Measurements from ENCODE around the gene HPN.
"Not testable (repeated sequence)": the region's sequence is repeated elsewhere in the genome, so short reads cannot be mapped to it uniquely, and the experiment has no call there.

HPN gene

DNA sequence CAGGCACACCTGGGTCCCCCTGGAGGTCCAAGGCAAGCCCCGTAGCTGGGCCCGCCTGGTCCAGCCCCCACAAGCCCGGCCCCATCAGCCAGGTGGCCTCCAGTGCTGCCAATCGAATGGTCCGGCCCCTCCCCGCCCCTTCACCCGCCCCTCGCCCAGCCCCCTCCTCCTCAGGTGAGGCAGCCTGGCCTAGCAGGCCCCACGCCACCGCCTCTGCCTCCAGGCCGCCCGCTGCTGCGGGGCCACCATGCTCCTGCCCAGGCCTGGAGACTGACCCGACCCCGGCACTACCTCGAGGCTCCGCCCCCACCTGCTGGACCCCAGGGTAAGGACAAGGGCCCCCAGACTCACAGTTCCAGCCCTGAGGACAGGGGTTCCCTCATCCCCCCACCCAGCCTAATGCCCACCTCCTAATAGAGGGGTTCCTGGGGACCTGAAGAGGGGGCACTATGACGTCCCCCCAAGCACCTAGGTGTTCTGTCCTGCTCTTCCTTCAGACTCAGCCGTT is at the start of gene HPN:
Gene HPN (plus strand): TSS at position 174 of the 508 bp plus-strand sequence. CDS start 786 bp downstream, outside the sequence.
- DNase-seq, result no peak

- DNase-seq, result not testable (repeated sequence)
Measured at GRCh38 chr19:34992582-34992981, 48.9 kb upstream of the HPN start.

DNA sequence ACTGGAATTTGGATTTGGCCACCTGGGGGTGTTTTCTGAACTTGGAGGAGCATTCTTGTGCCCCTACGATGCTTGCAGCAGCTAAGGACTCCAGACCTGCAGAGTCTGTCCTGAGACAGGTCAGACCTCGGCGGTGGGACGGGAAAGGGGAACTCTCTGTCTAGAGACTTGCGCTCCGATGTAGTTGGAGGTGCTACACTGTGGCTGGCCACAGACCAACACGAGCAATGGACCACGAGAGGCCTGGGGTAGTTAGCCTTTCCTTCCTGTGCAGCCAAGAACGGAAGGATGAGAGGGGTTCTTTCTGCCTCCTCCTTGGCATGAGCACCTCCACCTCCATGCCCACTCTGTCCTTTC is 47.3 kb upstream of the HPN start:
- DNase-seq, result no peak

GRCh38 chr19:34994643-34995541 is 46.6 kb upstream of the HPN start:
- no peak for DNase-seq

DNA sequence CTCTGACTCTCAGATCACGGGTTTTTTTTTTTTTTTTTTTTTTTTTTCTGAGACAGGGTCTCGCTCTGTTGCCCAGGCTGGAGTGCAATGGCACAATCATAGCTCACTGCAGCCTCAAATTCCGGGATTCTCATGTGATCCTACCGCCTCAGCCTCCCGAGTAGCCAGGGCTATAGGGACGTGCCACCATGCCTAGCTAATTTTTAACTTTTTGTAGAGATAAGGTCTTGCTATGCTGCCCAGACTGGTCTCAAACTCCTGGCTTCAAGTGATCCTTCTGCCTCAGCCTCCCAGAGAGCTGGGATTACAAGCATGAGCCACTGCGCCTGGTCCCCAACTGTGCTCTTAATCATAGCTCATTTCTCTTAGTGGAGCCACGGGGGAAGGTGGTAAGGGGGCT is 46.0 kb upstream of the HPN start:
- DNase-seq, result no peak

- DNase-seq, result no peak
Measured at GRCh38 chr19:34997071-34997617, 44.4 kb upstream of the HPN start.

DNA sequence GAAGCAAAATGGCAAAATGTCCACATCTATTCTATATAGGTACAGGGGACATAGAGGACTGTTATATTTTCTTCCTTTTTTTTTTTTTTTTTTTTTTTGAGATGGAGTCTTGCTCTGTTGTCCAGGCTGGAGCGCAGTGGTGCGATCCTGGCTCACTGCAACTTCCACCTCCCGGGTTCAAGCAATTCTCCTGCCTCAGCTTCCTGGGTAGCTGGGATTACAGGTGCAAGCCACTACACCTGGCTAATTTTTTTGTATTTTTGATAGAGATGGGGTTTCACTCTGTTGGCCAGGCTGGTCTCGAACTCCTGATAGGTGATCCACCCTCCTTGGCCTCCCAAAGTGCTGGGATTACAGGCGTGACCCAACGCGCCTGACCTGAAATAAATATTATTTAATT is 43.3 kb upstream of the HPN start:
- DNase-seq, result not testable (repeated sequence)

DNA sequence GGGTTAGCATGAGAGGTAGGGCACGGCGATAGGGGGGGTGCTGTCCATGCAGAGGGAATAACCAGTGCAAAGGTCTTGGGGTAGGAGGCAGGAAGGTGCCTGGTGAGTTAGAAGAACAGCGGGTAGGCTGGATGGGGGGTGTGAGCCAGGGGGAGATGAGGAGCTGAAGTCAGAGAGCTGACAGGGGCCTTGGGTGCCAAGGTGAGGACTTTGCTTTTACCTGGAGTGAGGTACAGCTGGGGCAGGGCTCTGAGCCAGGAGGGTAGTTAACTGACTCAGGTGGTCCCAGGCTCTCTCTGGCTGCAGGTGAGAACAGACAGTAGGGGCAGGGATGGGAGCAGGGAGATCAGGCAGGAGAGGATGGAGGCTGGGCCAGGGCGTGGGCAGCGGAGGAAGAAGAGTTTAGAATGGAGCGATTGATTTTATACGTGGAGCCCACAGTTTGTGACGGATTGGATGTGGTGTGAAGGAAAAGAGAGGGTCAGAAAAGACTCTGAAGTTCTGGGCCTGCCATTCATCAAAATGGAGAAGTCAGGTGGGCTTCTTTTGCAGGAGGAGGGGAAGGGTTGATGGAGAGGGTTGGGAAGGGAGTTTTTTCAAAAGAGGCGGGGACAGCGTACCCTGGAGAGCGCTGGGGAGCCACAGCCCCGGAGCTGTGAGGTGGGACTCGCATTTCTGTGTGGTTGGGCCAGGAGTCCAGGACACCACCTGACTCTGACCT is 42.6 kb upstream of the HPN start:
- DNase-seq, result no peak

DNA sequence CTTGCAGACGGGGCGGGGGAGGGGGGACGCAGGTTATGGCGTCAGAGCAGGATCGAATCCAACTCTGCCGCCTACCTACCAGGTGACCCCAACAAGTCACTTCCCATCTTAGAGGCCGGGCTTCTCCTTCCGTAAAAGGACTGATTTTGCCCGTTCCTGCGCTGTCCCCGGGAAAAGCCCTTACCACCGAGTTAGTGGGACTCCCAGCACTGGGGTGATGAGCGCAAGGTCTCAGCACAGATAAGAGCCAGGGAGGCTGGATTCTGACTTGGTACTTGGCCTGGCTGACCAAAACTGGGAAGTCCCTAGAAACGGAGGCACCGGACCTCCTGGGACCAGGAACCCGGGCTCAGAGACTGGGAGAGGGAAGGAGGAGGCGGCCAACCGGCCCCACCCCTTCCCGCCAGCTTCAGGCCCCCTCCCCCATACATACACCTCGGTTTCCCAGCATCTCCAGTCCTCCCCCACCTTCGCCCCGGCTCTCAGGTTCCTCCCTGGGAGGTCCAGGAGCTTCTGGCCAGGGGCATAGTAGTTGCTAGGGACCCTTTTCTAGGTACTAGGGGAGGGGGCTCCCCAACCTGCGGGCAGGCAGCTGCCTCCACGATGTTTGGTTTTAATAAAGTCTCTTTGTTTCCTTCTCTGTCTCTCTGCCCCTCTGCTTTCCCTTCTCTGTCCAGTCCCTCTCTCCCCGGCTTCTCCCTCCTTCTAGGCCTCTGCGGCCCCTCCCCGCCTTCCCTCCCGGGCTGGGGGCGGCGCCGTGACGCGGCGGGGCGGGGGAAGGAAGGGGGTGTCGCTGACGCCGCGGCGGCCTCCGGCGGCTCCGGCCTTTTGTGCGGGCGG is 41.8 kb upstream of the HPN start, which contains the start of gene GRAMD1A:
Gene GRAMD1A (plus strand): TSS at position 826 of the 840 bp plus-strand sequence. CDS start 156 bp downstream, outside the sequence.
- peak; percentile 85 for DNase-seq

DNA sequence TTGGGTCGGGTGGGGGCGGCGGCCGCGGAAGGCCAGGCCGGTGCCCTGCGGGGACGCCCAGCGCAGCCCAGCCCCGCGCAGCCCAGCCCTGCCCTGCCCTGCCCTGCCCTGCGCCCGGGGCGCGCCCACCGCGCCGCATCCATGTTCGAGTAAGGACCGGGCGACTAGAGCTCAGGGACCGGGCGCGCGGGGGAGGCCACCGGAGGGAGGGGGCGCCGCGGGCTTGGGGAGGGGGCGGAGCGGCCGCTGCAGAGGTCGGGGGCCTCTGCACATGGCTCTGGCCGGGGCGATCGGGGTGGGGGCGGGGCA is 41.2 kb upstream of the HPN start:
- no peak for DNase-seq

- DNase-seq, result peak; percentile 69
Measured at GRCh38 chr19:35000647-35001501, 40.6 kb upstream of the HPN start.

GRCh38 chr19:35002037-35002535 is 39.4 kb upstream of the HPN start:
- DNase-seq, result no peak

- no peak for DNase-seq
Measured at GRCh38 chr19:35004517-35005255, 36.8 kb upstream of the HPN start.

DNA sequence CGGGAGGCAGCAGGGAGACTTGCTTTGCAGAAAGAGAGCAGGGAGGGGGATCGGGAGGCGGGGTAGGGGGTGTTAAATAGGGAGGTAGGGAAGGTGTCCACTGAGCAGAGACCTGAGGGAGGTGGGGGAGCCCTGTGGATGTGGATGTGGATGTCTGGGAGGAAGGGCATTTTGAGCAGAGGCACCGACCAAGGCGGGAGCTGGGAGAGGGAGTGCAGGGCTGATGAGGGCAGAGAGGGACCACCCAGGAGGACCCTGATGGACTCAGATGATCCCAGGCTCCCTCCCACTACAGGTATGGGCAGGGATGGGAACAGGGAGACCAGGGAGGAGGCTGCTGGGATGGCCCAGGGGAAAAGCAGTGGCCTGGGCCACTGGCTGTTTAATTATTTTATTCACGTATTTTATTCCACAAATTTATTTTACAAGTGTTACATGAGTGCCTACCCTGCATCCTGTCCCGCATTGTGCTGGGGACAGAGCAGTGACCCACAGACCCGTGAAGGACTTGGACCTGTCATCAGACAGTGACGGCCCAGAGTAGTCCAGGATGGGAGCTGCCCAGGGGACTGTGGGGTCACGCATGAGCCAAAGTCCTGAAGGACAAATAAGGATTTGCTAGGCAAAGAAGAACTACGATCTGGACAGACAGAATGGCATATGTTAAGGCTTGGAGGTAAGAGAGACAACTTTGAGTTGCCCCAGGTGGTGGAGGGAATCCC is 36.1 kb upstream of the HPN start:
- no peak for DNase-seq

DNA sequence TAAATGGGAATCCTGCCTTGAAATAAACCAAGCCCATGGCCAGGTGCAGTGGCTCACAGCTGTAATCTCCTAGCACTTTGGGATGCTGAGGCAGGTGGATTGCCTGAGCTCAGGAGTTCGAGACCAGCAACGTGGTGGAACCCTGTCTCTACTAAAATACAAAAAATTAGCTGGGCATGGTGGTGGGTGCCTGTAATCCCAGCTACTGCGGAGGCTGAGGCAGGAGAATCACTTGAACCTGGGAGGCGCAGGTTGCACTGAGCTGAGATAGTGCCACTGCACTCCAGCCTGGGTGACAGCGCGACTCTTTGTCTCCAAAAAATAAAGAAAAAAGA is 35.5 kb upstream of the HPN start:
- DNase-seq, result not testable (repeated sequence)

DNA sequence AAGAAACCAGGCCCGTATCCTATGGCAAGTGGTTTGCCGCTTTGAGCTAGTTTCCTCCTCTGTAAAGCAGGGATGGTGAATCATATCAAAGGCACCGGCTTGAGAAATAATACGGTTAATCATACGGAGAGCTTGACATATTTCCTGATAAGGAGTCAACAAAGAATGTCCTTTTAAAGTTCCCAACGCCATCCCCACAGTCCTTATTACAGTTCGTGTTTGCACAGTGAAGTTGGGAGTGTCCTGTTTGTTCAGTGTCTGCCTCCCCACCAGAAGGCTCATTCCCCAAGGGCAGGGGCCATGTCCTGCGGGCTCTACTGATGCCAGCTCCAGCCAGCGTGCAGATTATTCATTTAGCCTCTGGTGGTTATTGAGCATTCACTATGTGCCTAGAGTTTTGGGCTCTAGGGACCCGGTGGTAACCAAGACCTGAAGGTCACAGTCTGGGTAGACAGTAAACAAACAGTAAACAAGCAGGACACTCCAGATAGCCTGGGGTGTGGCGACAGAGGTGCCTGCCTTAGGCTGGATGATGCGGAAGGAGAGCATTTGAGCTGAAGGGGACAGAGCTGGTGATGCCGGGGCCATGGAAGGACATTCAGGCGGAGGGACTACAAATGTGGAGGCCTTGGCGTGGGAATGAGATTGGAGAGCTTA is 35.1 kb upstream of the HPN start:
- no peak for DNase-seq

- no peak for DNase-seq
Measured at GRCh38 chr19:35006999-35007365, 34.5 kb upstream of the HPN start.

DNA sequence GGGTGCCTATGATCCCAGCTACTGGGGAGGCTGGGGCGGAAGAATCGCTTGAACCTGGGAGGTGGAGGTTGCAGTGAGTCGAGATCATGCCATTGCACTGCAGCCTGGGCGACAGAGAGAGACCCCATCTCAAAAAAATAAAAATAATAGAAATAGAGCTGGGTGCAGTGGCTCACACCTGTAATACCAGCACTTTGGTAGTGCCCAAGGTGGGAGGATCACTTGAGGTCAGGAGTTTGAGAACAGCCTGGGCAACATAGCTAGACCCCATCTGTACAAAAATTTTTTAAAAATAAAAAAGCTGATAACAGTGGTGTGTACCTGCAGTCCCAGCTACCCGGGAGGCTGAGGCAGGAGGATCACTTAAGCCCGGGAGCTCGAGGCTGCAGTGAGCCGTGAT is 34.1 kb upstream of the HPN start:
- DNase-seq, result not testable (repeated sequence)

GRCh38 chr19:35008891-35009341 is 32.6 kb upstream of the HPN start:
- DNase-seq, result no peak
